ENCODE results near the gene SCRN1.

SCRN1 gene

GRCh38 chr7:29989257-29989995 is at the start of gene SCRN1:
Gene SCRN1 (minus strand): TSS chr7:29989801. CDS start chr7:29969067, 20,734 bp downstream.
- DNase-seq, result no peak

GRCh38 chr7:30038196-30038980 is 48.8 kb upstream of the SCRN1 start:
- DNase-seq, result no peak

GRCh38 chr7:30036220-30036619 is 46.6 kb upstream of the SCRN1 start:
- DNase-seq, result no peak

- no peak for DNase-seq
Measured at GRCh38 chr7:30034501-30034900, 44.9 kb upstream of the SCRN1 start.

- DNase-seq, result no peak
Measured at GRCh38 chr7:30032310-30033125, 42.9 kb upstream of the SCRN1 start.

GRCh38 chr7:30029696-30030095 is 40.1 kb upstream of the SCRN1 start:
- no peak for DNase-seq

- no peak for DNase-seq
Measured at GRCh38 chr7:30028749-30029635, 39.4 kb upstream of the SCRN1 start.

GRCh38 chr7:30028216-30028748 is 38.7 kb upstream of the SCRN1 start, which contains the start of gene PLEKHA8:
Gene PLEKHA8 (plus strand): TSS chr7:30028412. CDS start chr7:30028763, 351 bp downstream.
- DNase-seq, result peak; percentile 53 to 68

GRCh38 chr7:30027740-30028215 is 38.2 kb upstream of the SCRN1 start:
- DNase-seq, result no peak

GRCh38 chr7:30027065-30027456 is 37.5 kb upstream of the SCRN1 start:
- no peak for DNase-seq

- DNase-seq, result peak; percentile 94 to 95
Measured at GRCh38 chr7:30026229-30027064, 36.8 kb upstream of the SCRN1 start, which contains the start of gene FKBP14. Gene FKBP14 (minus strand): TSS chr7:30026702. CDS start chr7:30026508, 194 bp downstream.

- DNase-seq, result no peak
Measured at GRCh38 chr7:30023524-30023923, 33.9 kb upstream of the SCRN1 start.

GRCh38 chr7:30022991-30023390 is 33.4 kb upstream of the SCRN1 start:
- DNase-seq, result no peak

GRCh38 chr7:30020535-30020934 is 30.9 kb upstream of the SCRN1 start:
- no peak for DNase-seq

GRCh38 chr7:30019960-30020359 is 30.4 kb upstream of the SCRN1 start:
- no peak for DNase-seq

GRCh38 chr7:30019387-30019786 is 29.8 kb upstream of the SCRN1 start:
- no peak for DNase-seq

- no peak for DNase-seq
Measured at GRCh38 chr7:30018451-30018850, 28.9 kb upstream of the SCRN1 start.

- no peak for DNase-seq
Measured at GRCh38 chr7:30012757-30013156, 23.2 kb upstream of the SCRN1 start.

- DNase-seq, result no peak
Measured at GRCh38 chr7:30010021-30010420, 20.4 kb upstream of the SCRN1 start.

- no peak for DNase-seq
Measured at GRCh38 chr7:30005464-30005863, 15.9 kb upstream of the SCRN1 start.

GRCh38 chr7:30003098-30003497 is 13.5 kb upstream of the SCRN1 start:
- DNase-seq, result no peak
